Epithelial cell of esophagus (primary cell): ENCODE data around the gene PARD3B.

ENCODE experiments used
- DNase-seq: peaks from one replicate; pipeline ENCODE4 v3.0.0; 2010; ENCODE audit warnings: low read depth
- H3K4me3 ChIP-seq: 2 replicates; pipeline ENCODE4 v1.5.1; 2011; ENCODE audit warnings: mild to moderate bottlenecking, low read length, control low read depth
- CTCF ChIP-seq: IDR thresholded peaks from 2 replicates; pipeline ENCODE4 v1.5.1; 2011; ENCODE audit warnings: low read depth, mild to moderate bottlenecking, low read length, control low read depth, inconsistent platforms; ENCODE audit not compliant: insufficient read depth; ENCODE audit errors: missing control alignments

The PARD3B gene

GRCh38 chr2:204870053-204870452, 324.8 kb downstream of the PARD3B start:
- DNase-seq = no peak
- TF ChIP-seq CTCF = no peak
- H3K4me3 ChIP-seq = no peak overlapping the region

GRCh38 chr2:204871231-204871953, 326.1 kb downstream of the PARD3B start:
- peak; percentile 49 for TF ChIP-seq CTCF
- no peak overlapping the region for H3K4me3 ChIP-seq
- peak; percentile 46 for DNase-seq

- H3K4me3 ChIP-seq = no peak overlapping the region
- no peak for DNase-seq
- TF ChIP-seq CTCF = no peak
Observed at GRCh38 chr2:204876311-204876710, 331.0 kb downstream of the PARD3B start.

GRCh38 chr2:204877691-204878090, 332.4 kb downstream of the PARD3B start:
- H3K4me3 ChIP-seq = no peak overlapping the region
- DNase-seq = no peak
- no peak for TF ChIP-seq CTCF

GRCh38 chr2:204880928-204881327, 335.7 kb downstream of the PARD3B start:
- no peak overlapping the region for H3K4me3 ChIP-seq
- DNase-seq = no peak
- TF ChIP-seq CTCF = no peak

GRCh38 chr2:204881655-204882054, 336.4 kb downstream of the PARD3B start:
- no peak for TF ChIP-seq CTCF
- no peak overlapping the region for H3K4me3 ChIP-seq
- DNase-seq = no peak

- TF ChIP-seq CTCF = no peak
- DNase-seq = no peak
- H3K4me3 ChIP-seq = no peak overlapping the region
Observed at GRCh38 chr2:204885747-204886146, 340.5 kb downstream of the PARD3B start.
